WTC11 (cell line): ENCODE measurements around the gene ATXN7L3. TPM values are rescaled to one million over a fixed set of nuclear protein-coding genes. Genes with fewer than 3 reads are reported as not detected.

ENCODE experiments used
- ATAC-seq: fragments of 200-7000 bp; cut with Tn5 transposase; 2 replicates; pipeline ENCODE4 v1.10.0; 2021; ENCODE audit warnings: mild to moderate bottlenecking, moderate library complexity
- CTCF ChIA-PET: fragments of 300-600 bp; sonication (Branson Sonifier 250); formaldehyde crosslinking; loops from one replicate; lab custom pipeline; 2021; ENCODE audit warnings: antibody characterized with exemption; lab: Charles Lee
- POLR2A ChIA-PET: fragments of 350-600 bp; sonication (Branson Sonifier 250); formaldehyde crosslinking; loops from one replicate; lab custom pipeline; 2021; ENCODE audit warnings: antibody characterized with exemption; lab: Charles Lee
- DNase-seq: peaks from one replicate; pipeline ENCODE4 v3.0.0; 2021; ENCODE audit warnings: low spot score
- H3K27ac Mint-ChIP-seq: 2 replicates; pipeline ENCODE4 v1.8.0; 2021; ENCODE audit warnings: mixed read lengths
- H3K27me3 Mint-ChIP-seq: 2 replicates; pipeline ENCODE4 v1.8.0; 2021; ENCODE audit warnings: low read depth, mild to moderate bottlenecking, moderate library complexity, mixed read lengths
- H3K36me3 Mint-ChIP-seq: 2 replicates; pipeline ENCODE4 v1.8.0; 2021; ENCODE audit warnings: mixed read lengths
- H3K4me1 Mint-ChIP-seq: 2 replicates; pipeline ENCODE4 v1.8.0; 2022; ENCODE audit warnings: mixed read lengths
- H3K4me3 Mint-ChIP-seq: 2 replicates; pipeline ENCODE4 v1.8.0; 2021; ENCODE audit warnings: mild to moderate bottlenecking, moderate library complexity, mixed read lengths
- H3K9me3 Mint-ChIP-seq: 2 replicates; pipeline ENCODE4 v1.8.0; 2021; ENCODE audit warnings: mixed read lengths
- ATF1 ChIP-seq: sonication (generic); formaldehyde crosslinking; IDR thresholded peaks from 2 replicates; pipeline ENCODE4 v1.8.1; 2023; ENCODE audit warnings: mild to moderate bottlenecking, moderate library complexity, missing genetic modification reagents
- ESRRA ChIP-seq: sonication (generic); formaldehyde crosslinking; IDR thresholded peaks from 2 replicates; pipeline ENCODE4 v1.8.1; 2022; ENCODE audit warnings: mild to moderate bottlenecking, missing genetic modification reagents, borderline replicate concordance
- GABPB1 ChIP-seq: sonication (generic); formaldehyde crosslinking; IDR thresholded peaks from 2 replicates; pipeline ENCODE4 v1.8.1; 2023; ENCODE audit warnings: mild to moderate bottlenecking, missing genetic modification reagents
- KAT7 ChIP-seq: sonication (generic); formaldehyde crosslinking; IDR thresholded peaks from 2 replicates; pipeline ENCODE4 v1.8.1; 2023; ENCODE audit warnings: missing genetic modification reagents, mild to moderate bottlenecking, borderline replicate concordance
- MXD4 ChIP-seq: fragments of 250-450 bp; sonication (Bioruptor Pico); IDR thresholded peaks from 2 replicates; pipeline ENCODE4 v1.8.0; 2021; ENCODE audit warnings: mild to moderate bottlenecking, moderate library complexity, borderline replicate concordance
- MYBL2 ChIP-seq: sonication (generic); formaldehyde crosslinking; IDR thresholded peaks from 2 replicates; pipeline ENCODE4 v1.8.1; 2023; ENCODE audit warnings: mild to moderate bottlenecking, moderate library complexity, missing genetic modification reagents
- NFATC4 ChIP-seq: fragments of 250-450 bp; sonication (Bioruptor Pico); IDR thresholded peaks from 2 replicates; pipeline ENCODE4 v1.9.0; 2021; ENCODE audit warnings: mild to moderate bottlenecking
- NFE2L1 ChIP-seq: sonication (generic); formaldehyde crosslinking; IDR thresholded peaks from 2 replicates; pipeline ENCODE4 v1.8.1; 2023; ENCODE audit warnings: missing genetic modification reagents
- NFYB ChIP-seq: sonication (generic); formaldehyde crosslinking; conservative IDR thresholded peaks from 2 replicates; pipeline ENCODE4 v1.8.0; 2022; ENCODE audit warnings: low read depth, missing genetic modification reagents
- NR2C2 ChIP-seq: sonication (generic); formaldehyde crosslinking; IDR thresholded peaks from 2 replicates; pipeline ENCODE4 v1.8.0; 2022; ENCODE audit warnings: mild to moderate bottlenecking, missing genetic modification reagents
- RELA ChIP-seq: sonication (generic); formaldehyde crosslinking; IDR thresholded peaks from 2 replicates; pipeline ENCODE4 v1.8.1; 2022; ENCODE audit warnings: missing genetic modification reagents, mild to moderate bottlenecking, borderline replicate concordance
- RORB ChIP-seq: fragments of 250-450 bp; sonication (Bioruptor Pico); IDR thresholded peaks from 2 replicates; pipeline ENCODE4 v1.9.0; 2021; ENCODE audit warnings: mild to moderate bottlenecking
- SOX15 ChIP-seq: fragments of 250-450 bp; sonication (Bioruptor Pico); IDR thresholded peaks from 2 replicates; pipeline ENCODE4 v1.9.0; 2021; ENCODE audit warnings: mild to moderate bottlenecking
- SP1 ChIP-seq: sonication (generic); formaldehyde crosslinking; conservative IDR thresholded peaks from 2 replicates; pipeline ENCODE4 v1.8.1; 2022; ENCODE audit warnings: missing genetic modification reagents
- TEAD4 ChIP-seq: sonication (generic); formaldehyde crosslinking; IDR thresholded peaks from 2 replicates; pipeline ENCODE4 v1.8.0; 2022; ENCODE audit warnings: mild to moderate bottlenecking, missing genetic modification reagents
- TP53 ChIP-seq: sonication (generic); formaldehyde crosslinking; IDR thresholded peaks from 2 replicates; pipeline ENCODE4 v1.8.1; 2023; ENCODE audit warnings: mild to moderate bottlenecking, missing genetic modification reagents
- ZBTB21 ChIP-seq: sonication (generic); formaldehyde crosslinking; IDR thresholded peaks from 2 replicates; pipeline ENCODE4 v1.8.1; 2023; ENCODE audit warnings: mild to moderate bottlenecking, missing genetic modification reagents, borderline replicate concordance
- ZNF396 ChIP-seq: fragments of 250-450 bp; sonication (Bioruptor Pico); IDR thresholded peaks from 2 replicates; pipeline ENCODE4 v1.8.0; 2021; ENCODE audit warnings: mild to moderate bottlenecking, moderate library complexity, borderline replicate concordance
- ZNF416 ChIP-seq: fragments of 250-450 bp; sonication (Bioruptor Pico); IDR thresholded peaks from 2 replicates; pipeline ENCODE4 v1.9.0; 2021; ENCODE audit warnings: mild to moderate bottlenecking, inconsistent platforms
- ZNF423 ChIP-seq: fragments of 250-450 bp; sonication (Bioruptor Pico); IDR thresholded peaks from 2 replicates; pipeline ENCODE4 v2.1.2; 2022; ENCODE audit warnings: mild to moderate bottlenecking, moderate library complexity
- ZNF671 ChIP-seq: fragments of 250-450 bp; sonication (Bioruptor Pico); IDR thresholded peaks from 2 replicates; pipeline ENCODE4 v1.8.0; 2021; ENCODE audit warnings: mild to moderate bottlenecking
- total RNA-seq: library from RNA; stranded (reverse); gene quantifications from 3 replicates; pipeline ENCODE4 v1.2.3, GENCODE V29; 2021
- TF ChIP-seq, protein P1 (sequence below): fragments of 250-450 bp; sonication (Bioruptor Pico); IDR thresholded peaks from 2 replicates; pipeline ENCODE4 v1.9.0; 2021; ENCODE audit warnings: mild to moderate bottlenecking, borderline replicate concordance
- TF ChIP-seq, protein P2 (sequence below): fragments of 250-450 bp; sonication (Bioruptor Pico); IDR thresholded peaks from 2 replicates; pipeline ENCODE4 v2.1.2; 2022; ENCODE audit warnings: mild to moderate bottlenecking, moderate library complexity
- TF ChIP-seq, protein P3 (sequence below): sonication (generic); formaldehyde crosslinking; IDR thresholded peaks from 2 replicates; pipeline ENCODE4 v1.8.1; 2022; ENCODE audit warnings: missing genetic modification reagents, borderline replicate concordance
- TF ChIP-seq, protein P4 (sequence below): sonication (generic); formaldehyde crosslinking; IDR thresholded peaks from 2 replicates; pipeline ENCODE4 v1.8.1; 2022; ENCODE audit warnings: mild to moderate bottlenecking, moderate library complexity, missing genetic modification reagents
- TF ChIP-seq, protein P5 (sequence below): sonication (generic); formaldehyde crosslinking; IDR thresholded peaks from 2 replicates; pipeline ENCODE4 v1.8.0; 2023; ENCODE audit warnings: mild to moderate bottlenecking, missing genetic modification reagents
- TF ChIP-seq, protein P6 (sequence below): sonication (generic); formaldehyde crosslinking; IDR thresholded peaks from 2 replicates; pipeline ENCODE4 v1.8.0; 2022; ENCODE audit warnings: mild to moderate bottlenecking, missing genetic modification reagents

ATXN7L3 gene
- total RNA-seq, 1 experiment from 2014 or later: 114 TPM

DNA sequence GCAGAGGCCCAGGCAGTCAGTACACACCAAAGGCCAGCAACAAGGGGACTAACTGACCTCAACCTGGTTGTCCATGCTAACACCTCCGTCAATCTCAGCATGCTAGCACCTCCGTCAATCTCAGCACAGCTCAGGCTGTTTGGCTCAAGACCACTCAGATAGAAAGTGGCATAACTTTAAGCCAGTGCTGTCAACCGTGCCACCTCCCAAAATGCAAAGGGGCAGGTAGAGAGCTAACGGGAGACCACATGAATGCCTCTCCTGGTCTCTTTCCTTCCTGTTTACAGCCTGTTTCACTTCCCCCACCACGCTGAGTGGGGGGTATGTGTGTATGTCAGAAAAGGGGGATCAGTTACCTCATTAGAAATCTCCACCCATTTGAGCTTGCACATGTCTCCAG lies 16.5 kb upstream of the ATXN7L3 start (continued):
- TF ChIP-seq NFATC4 (CRISPR knock-in tag) (no peak), MXD4 (CRISPR knock-in tag) (no peak), SP1 (CRISPR knock-in tag) (no peak), RORB (CRISPR knock-in tag) (no peak), RELA (CRISPR knock-in tag) (no peak), TEAD4 (CRISPR knock-in tag) (no peak), KAT7 (CRISPR knock-in tag) (no peak)
- TF ChIP-seq, protein P1, sequence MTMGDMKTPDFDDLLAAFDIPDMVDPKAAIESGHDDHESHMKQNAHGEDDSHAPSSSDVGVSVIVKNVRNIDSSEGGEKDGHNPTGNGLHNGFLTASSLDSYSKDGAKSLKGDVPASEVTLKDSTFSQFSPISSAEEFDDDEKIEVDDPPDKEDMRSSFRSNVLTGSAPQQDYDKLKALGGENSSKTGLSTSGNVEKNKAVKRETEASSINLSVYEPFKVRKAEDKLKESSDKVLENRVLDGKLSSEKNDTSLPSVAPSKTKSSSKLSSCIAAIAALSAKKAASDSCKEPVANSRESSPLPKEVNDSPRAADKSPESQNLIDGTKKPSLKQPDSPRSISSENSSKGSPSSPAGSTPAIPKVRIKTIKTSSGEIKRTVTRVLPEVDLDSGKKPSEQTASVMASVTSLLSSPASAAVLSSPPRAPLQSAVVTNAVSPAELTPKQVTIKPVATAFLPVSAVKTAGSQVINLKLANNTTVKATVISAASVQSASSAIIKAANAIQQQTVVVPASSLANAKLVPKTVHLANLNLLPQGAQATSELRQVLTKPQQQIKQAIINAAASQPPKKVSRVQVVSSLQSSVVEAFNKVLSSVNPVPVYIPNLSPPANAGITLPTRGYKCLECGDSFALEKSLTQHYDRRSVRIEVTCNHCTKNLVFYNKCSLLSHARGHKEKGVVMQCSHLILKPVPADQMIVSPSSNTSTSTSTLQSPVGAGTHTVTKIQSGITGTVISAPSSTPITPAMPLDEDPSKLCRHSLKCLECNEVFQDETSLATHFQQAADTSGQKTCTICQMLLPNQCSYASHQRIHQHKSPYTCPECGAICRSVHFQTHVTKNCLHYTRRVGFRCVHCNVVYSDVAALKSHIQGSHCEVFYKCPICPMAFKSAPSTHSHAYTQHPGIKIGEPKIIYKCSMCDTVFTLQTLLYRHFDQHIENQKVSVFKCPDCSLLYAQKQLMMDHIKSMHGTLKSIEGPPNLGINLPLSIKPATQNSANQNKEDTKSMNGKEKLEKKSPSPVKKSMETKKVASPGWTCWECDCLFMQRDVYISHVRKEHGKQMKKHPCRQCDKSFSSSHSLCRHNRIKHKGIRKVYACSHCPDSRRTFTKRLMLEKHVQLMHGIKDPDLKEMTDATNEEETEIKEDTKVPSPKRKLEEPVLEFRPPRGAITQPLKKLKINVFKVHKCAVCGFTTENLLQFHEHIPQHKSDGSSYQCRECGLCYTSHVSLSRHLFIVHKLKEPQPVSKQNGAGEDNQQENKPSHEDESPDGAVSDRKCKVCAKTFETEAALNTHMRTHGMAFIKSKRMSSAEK (CRISPR knock-in tag): no peak
- TF ChIP-seq, protein P2, sequence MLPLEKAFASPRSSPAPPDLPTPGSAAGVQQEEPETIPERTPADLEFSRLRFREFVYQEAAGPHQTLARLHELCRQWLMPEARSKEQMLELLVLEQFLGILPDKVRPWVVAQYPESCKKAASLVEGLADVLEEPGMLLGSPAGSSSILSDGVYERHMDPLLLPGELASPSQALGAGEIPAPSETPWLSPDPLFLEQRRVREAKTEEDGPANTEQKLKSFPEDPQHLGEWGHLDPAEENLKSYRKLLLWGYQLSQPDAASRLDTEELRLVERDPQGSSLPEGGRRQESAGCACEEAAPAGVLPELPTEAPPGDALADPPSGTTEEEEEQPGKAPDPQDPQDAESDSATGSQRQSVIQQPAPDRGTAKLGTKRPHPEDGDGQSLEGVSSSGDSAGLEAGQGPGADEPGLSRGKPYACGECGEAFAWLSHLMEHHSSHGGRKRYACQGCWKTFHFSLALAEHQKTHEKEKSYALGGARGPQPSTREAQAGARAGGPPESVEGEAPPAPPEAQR: no peak

DNA sequence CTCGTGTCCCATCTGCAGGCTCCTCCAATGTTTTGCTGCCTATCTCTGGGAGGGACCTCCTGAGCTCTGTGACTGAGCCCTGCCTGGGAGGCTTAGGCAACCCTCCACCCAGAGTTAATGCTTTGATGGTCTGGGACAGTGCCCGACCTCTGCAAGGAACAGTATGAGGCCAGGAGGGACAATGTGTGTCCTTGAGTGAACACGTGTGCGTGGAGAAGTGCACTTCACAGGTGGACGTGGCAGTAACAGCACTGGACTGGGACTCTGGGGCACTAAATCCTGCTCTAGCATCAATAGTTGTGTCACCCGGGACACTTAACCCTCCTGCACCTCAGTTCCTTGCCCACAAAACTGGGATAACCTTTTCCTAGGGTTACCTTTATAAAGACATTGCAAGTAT lies 15.2 kb upstream of the ATXN7L3 start:
- POLR2A ChIA-PET: interaction anchor here (0.6 kb wide), 2 partner anchors 39 to 112 kb away, joined by 3 to 7 read pairs; no protein-coding TSS in a partner anchor
- ATAC-seq: no peak
- TF ChIP-seq, protein P3, sequence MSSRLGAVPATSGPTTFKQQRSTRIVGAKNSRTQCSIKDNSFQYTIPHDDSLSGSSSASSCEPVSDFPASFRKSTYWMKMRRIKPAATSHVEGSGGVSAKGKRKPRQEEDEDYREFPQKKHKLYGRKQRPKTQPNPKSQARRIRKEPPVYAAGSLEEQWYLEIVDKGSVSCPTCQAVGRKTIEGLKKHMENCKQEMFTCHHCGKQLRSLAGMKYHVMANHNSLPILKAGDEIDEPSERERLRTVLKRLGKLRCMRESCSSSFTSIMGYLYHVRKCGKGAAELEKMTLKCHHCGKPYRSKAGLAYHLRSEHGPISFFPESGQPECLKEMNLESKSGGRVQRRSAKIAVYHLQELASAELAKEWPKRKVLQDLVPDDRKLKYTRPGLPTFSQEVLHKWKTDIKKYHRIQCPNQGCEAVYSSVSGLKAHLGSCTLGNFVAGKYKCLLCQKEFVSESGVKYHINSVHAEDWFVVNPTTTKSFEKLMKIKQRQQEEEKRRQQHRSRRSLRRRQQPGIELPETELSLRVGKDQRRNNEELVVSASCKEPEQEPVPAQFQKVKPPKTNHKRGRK: no peak
- TF ChIP-seq SOX15 (no peak), MYBL2 (CRISPR knock-in tag) (no peak), TP53 (CRISPR knock-in tag) (no peak), NFYB (no peak), ATF1 (CRISPR knock-in tag) (no peak), ZNF671 (CRISPR knock-in tag) (no peak), SP1 (CRISPR knock-in tag) (no peak), ESRRA (CRISPR knock-in tag) (no peak), ZBTB21 (CRISPR knock-in tag) (no peak), ZNF416 (CRISPR knock-in tag) (no peak), NFE2L1 (no peak), ZNF396 (CRISPR knock-in tag) (no peak), GABPB1 (CRISPR knock-in tag) (no peak), NR2C2 (CRISPR knock-in tag) (no peak), ZNF423 (CRISPR knock-in tag) (no peak)
- TF ChIP-seq, protein P4, sequence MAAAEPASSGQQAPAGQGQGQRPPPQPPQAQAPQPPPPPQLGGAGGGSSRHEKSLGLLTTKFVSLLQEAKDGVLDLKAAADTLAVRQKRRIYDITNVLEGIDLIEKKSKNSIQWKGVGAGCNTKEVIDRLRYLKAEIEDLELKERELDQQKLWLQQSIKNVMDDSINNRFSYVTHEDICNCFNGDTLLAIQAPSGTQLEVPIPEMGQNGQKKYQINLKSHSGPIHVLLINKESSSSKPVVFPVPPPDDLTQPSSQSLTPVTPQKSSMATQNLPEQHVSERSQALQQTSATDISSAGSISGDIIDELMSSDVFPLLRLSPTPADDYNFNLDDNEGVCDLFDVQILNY (CRISPR knock-in tag): no peak
- TF ChIP-seq, protein P5, sequence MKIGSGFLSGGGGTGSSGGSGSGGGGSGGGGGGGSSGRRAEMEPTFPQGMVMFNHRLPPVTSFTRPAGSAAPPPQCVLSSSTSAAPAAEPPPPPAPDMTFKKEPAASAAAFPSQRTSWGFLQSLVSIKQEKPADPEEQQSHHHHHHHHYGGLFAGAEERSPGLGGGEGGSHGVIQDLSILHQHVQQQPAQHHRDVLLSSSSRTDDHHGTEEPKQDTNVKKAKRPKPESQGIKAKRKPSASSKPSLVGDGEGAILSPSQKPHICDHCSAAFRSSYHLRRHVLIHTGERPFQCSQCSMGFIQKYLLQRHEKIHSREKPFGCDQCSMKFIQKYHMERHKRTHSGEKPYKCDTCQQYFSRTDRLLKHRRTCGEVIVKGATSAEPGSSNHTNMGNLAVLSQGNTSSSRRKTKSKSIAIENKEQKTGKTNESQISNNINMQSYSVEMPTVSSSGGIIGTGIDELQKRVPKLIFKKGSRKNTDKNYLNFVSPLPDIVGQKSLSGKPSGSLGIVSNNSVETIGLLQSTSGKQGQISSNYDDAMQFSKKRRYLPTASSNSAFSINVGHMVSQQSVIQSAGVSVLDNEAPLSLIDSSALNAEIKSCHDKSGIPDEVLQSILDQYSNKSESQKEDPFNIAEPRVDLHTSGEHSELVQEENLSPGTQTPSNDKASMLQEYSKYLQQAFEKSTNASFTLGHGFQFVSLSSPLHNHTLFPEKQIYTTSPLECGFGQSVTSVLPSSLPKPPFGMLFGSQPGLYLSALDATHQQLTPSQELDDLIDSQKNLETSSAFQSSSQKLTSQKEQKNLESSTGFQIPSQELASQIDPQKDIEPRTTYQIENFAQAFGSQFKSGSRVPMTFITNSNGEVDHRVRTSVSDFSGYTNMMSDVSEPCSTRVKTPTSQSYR (CRISPR knock-in tag): no peak
- TF ChIP-seq, protein P6, sequence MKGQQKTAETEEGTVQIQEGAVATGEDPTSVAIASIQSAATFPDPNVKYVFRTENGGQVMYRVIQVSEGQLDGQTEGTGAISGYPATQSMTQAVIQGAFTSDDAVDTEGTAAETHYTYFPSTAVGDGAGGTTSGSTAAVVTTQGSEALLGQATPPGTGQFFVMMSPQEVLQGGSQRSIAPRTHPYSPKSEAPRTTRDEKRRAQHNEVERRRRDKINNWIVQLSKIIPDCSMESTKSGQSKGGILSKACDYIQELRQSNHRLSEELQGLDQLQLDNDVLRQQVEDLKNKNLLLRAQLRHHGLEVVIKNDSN (CRISPR knock-in tag): no peak
- H3K27ac Mint-ChIP-seq: no peak overlapping the region
- peaks cover 21% of the 10 kb centered on the region for H3K4me1 Mint-ChIP-seq
- DNase-seq: no peak
- H3K4me3 Mint-ChIP-seq: no peak overlapping the region
- no peaks in the 10 kb centered on the region for H3K9me3 Mint-ChIP-seq
- H3K36me3 Mint-ChIP-seq: peaks cover 50% of the 10 kb centered on the region
- H3K27me3 Mint-ChIP-seq: no peaks in the 10 kb centered on the region
- CTCF ChIA-PET: interaction anchor here (0.5 kb wide), 1 partner anchor 30 kb away, joined by 3 read pairs; no protein-coding TSS in a partner anchor
